Effector memory CD4-positive, alpha-beta T cell (primary cell): Measurements from ENCODE around the gene DBNL.

ENCODE experiments used
- DNase-seq, 3 donors: peaks; one replicate each; pipeline ENCODE4 v3.0.0-alpha.2; 2020
- H3K27ac ChIP-seq: 2 replicates; pipeline ENCODE4 v1.7.0; 2013; ENCODE audit warnings: mild to moderate bottlenecking, low read length, moderate library complexity; ENCODE audit not compliant: insufficient read depth, poor library complexity, severe bottlenecking
- H3K27me3 ChIP-seq: replicated peaks from 2 replicates; pipeline ENCODE4 v1.7.0; 2013; ENCODE audit warnings: mild to moderate bottlenecking, low read length; ENCODE audit not compliant: insufficient read depth, control insufficient read depth, poor library complexity, severe bottlenecking
- H3K36me3 ChIP-seq: 2 replicates; pipeline ENCODE4 v1.7.0; 2013; ENCODE audit warnings: mild to moderate bottlenecking, low read length, moderate library complexity; ENCODE audit not compliant: control insufficient read depth, insufficient read depth
- H3K4me1 ChIP-seq: 2 replicates; pipeline ENCODE4 v1.7.0; 2013; ENCODE audit warnings: low read length, mild to moderate bottlenecking; ENCODE audit not compliant: control insufficient read depth, insufficient read depth, poor library complexity, severe bottlenecking
- H3K4me3 ChIP-seq: 2 replicates; pipeline ENCODE4 v1.7.0; 2013; ENCODE audit warnings: low read length, low read depth, mild to moderate bottlenecking; ENCODE audit not compliant: insufficient read depth, poor library complexity, severe bottlenecking
- H3K9me3 ChIP-seq: 2 replicates; pipeline ENCODE4 v1.7.0; 2013; ENCODE audit warnings: mild to moderate bottlenecking, low read length, moderate library complexity; ENCODE audit not compliant: control insufficient read depth

DBNL gene

GRCh38 chr7:44067064-44067951 is 22.8 kb downstream of the DBNL start:
- H3K4me3 ChIP-seq: no peak overlapping the region
- peaks cover 13% of the 10 kb centered on the region for H3K4me1 ChIP-seq
- H3K27ac ChIP-seq: no peak overlapping the region
- H3K27me3 ChIP-seq: no peaks in the 10 kb centered on the region
- H3K36me3 ChIP-seq: peaks cover 6% of the 10 kb centered on the region
- no peak for DNase-seq
- H3K9me3 ChIP-seq: no peaks in the 10 kb centered on the region

- Histone ChIP-seq H3K4me1 (peaks cover 13% of the 10 kb centered on the region), H3K4me3 (no peak overlapping the region)
- no peak for DNase-seq
Observed at GRCh38 chr7:44068054-44068453, 23.6 kb downstream of the DBNL start.

GRCh38 chr7:44071726-44072363 is 27.3 kb downstream of the DBNL start:
- H3K4me1 ChIP-seq: no peaks in the 10 kb centered on the region
- H3K36me3 ChIP-seq: peaks cover 42% of the 10 kb centered on the region
- no peaks in the 10 kb centered on the region for H3K9me3 ChIP-seq
- H3K4me3 ChIP-seq: no peak overlapping the region
- no peak overlapping the region for H3K27ac ChIP-seq
- no peaks in the 10 kb centered on the region for H3K27me3 ChIP-seq
- DNase-seq: no peak

More at GRCh38 chr7:44068054-44068453, 23.6 kb downstream of the DBNL start:
- H3K27ac ChIP-seq: no peak overlapping the region
- peaks cover 6% of the 10 kb centered on the region for H3K36me3 ChIP-seq
- no peaks in the 10 kb centered on the region for H3K9me3 ChIP-seq
- H3K27me3 ChIP-seq: no peaks in the 10 kb centered on the region

- peaks cover 49% of the 10 kb centered on the region for H3K36me3 ChIP-seq
- no peaks in the 10 kb centered on the region for H3K27me3 ChIP-seq
- H3K4me1 ChIP-seq: no peaks in the 10 kb centered on the region
- H3K9me3 ChIP-seq: no peaks in the 10 kb centered on the region
- no peak overlapping the region for H3K27ac ChIP-seq
- no peak overlapping the region for H3K4me3 ChIP-seq
- peak in 1 of 3 donors; percentile 6 for DNase-seq
Observed at GRCh38 chr7:44072364-44073231, 28.1 kb downstream of the DBNL start.

- Histone ChIP-seq H3K27me3 (no peaks in the 10 kb centered on the region), H3K36me3 (peaks cover 61% of the 10 kb centered on the region), H3K27ac (peak overlapping the region; percentile 0), H3K4me3 (no peak overlapping the region), H3K4me1 (no peaks in the 10 kb centered on the region), H3K9me3 (no peaks in the 10 kb centered on the region)
- DNase-seq: no peak
Observed at GRCh38 chr7:44073664-44074348, 29.3 kb downstream of the DBNL start.

GRCh38 chr7:44074349-44074695 is 29.8 kb downstream of the DBNL start:
- Histone ChIP-seq H3K27ac (no peak overlapping the region), H3K36me3 (peaks cover 67% of the 10 kb centered on the region), H3K9me3 (no peaks in the 10 kb centered on the region), H3K4me1 (no peaks in the 10 kb centered on the region), H3K27me3 (no peaks in the 10 kb centered on the region), H3K4me3 (no peak overlapping the region)
- DNase-seq: no peak

GRCh38 chr7:44075296-44076075 is 31.0 kb downstream of the DBNL start:
- no peak for DNase-seq
- H3K36me3 ChIP-seq: peaks cover 78% of the 10 kb centered on the region
- no peaks in the 10 kb centered on the region for H3K4me1 ChIP-seq
- no peak overlapping the region for H3K27ac ChIP-seq
- no peaks in the 10 kb centered on the region for H3K27me3 ChIP-seq
- H3K4me3 ChIP-seq: no peak overlapping the region
- no peaks in the 10 kb centered on the region for H3K9me3 ChIP-seq

- DNase-seq: no peak
- no peak overlapping the region for H3K27ac ChIP-seq
- peaks cover 79% of the 10 kb centered on the region for H3K36me3 ChIP-seq
- no peak overlapping the region for H3K4me3 ChIP-seq
- no peaks in the 10 kb centered on the region for H3K27me3 ChIP-seq
- H3K4me1 ChIP-seq: peaks cover 7% of the 10 kb centered on the region
- no peaks in the 10 kb centered on the region for H3K9me3 ChIP-seq
Observed at GRCh38 chr7:44076101-44076895, 31.8 kb downstream of the DBNL start.
